ENCODE results near the gene RER1.

Gene RER1

GRCh38 chr1:2445162-2445822 is 53.7 kb downstream of the RER1 start:
- no peak overlapping the region for H3K4me3 ChIP-seq (ENCODE audit: low read depth, low read length)
- DNase-seq (ENCODE audit: low read depth): no peak
- no peak for TF ChIP-seq CTCF (IDR thresholded peaks at IDR 0.05; ENCODE audit: insufficient read depth, low read depth, low read length, missing control alignments)

- no peak for DNase-seq (ENCODE audit: low read depth)
- no peak overlapping the region for H3K4me3 ChIP-seq (ENCODE audit: low read depth, low read length)
- TF ChIP-seq CTCF (IDR thresholded peaks at IDR 0.05; ENCODE audit: insufficient read depth, low read depth, low read length, missing control alignments): no peak
Observed at GRCh38 chr1:2445823-2446215, 54.2 kb downstream of the RER1 start.

GRCh38 chr1:2446394-2446793 is 54.8 kb downstream of the RER1 start:
- H3K4me3 ChIP-seq (ENCODE audit: low read depth, low read length): no peak overlapping the region
- DNase-seq (ENCODE audit: low read depth): no peak
- TF ChIP-seq CTCF (IDR thresholded peaks at IDR 0.05; ENCODE audit: insufficient read depth, low read depth, low read length, missing control alignments): no peak

- no peak for DNase-seq (ENCODE audit: low read depth)
- H3K4me3 ChIP-seq (ENCODE audit: low read depth, low read length): no peak overlapping the region
- TF ChIP-seq CTCF (IDR thresholded peaks at IDR 0.05; ENCODE audit: insufficient read depth, low read depth, low read length, missing control alignments): no peak
Observed at GRCh38 chr1:2446861-2447260, 55.2 kb downstream of the RER1 start.

- TF ChIP-seq CTCF (IDR thresholded peaks at IDR 0.05; ENCODE audit: insufficient read depth, low read depth, low read length, missing control alignments): no peak
- H3K4me3 ChIP-seq (ENCODE audit: low read depth, low read length): no peak overlapping the region
- DNase-seq (ENCODE audit: low read depth): no peak
Observed at GRCh38 chr1:2447276-2448097, 55.8 kb downstream of the RER1 start.

- no peak for DNase-seq (ENCODE audit: low read depth)
- no peak overlapping the region for H3K4me3 ChIP-seq (ENCODE audit: low read depth, low read length)
- TF ChIP-seq CTCF (IDR thresholded peaks at IDR 0.05; ENCODE audit: insufficient read depth, low read depth, low read length, missing control alignments): no peak
Observed at GRCh38 chr1:2448098-2448445, 56.4 kb downstream of the RER1 start.
